Astrocyte (in vitro differentiated cells and primary cell): ENCODE results near the gene RNF217.

Source experiments
- EZH2 ChIP-seq: IDR thresholded peaks from 2 replicates; pipeline ENCODE4 v1.6.1; 2012; ENCODE audit warnings: mild to moderate bottlenecking, low read length, inconsistent platforms; ENCODE audit not compliant: insufficient read depth
- TF ChIP-seq, protein P1 (sequence below): IDR thresholded peaks from 2 replicates; pipeline ENCODE4 v1.5.1; 2011; ENCODE audit warnings: low read depth, mild to moderate bottlenecking, inconsistent platforms, low read length, moderate library complexity; ENCODE audit not compliant: insufficient read depth

DNA sequence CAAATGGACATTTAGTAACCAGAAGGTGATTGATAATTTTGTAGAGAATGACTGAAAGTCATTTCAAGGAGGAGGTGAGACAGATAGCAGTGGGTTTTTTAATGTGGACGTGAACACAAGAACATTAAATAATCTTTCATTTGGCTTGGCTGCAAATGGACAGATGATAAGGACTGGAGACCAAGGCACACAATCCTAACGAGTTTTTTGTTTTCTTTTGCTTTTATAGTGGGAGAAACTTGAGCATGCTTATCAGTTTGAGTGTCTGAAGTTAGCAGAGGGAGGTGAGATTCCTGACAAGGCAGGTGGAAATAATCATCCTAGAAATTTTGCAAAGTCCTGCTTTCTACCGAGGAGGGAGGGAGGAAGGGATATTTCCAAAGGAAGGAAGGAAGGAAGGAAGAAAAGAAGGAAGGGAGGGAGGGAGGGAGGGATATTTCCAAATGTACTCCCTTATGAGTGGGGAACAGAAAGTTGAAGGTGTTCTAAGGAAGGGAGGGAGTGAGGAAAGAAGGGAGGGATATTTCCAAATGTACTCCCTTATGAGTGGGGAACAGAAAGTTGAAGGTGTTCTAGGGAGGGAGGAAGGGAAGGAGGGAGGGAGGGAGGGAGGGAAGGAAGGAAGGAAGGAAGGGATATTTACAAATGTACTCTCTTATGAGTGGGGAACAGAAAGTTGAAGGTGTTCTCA lies 63.1 kb downstream of the RNF217 start:
- TF ChIP-seq, protein P1, sequence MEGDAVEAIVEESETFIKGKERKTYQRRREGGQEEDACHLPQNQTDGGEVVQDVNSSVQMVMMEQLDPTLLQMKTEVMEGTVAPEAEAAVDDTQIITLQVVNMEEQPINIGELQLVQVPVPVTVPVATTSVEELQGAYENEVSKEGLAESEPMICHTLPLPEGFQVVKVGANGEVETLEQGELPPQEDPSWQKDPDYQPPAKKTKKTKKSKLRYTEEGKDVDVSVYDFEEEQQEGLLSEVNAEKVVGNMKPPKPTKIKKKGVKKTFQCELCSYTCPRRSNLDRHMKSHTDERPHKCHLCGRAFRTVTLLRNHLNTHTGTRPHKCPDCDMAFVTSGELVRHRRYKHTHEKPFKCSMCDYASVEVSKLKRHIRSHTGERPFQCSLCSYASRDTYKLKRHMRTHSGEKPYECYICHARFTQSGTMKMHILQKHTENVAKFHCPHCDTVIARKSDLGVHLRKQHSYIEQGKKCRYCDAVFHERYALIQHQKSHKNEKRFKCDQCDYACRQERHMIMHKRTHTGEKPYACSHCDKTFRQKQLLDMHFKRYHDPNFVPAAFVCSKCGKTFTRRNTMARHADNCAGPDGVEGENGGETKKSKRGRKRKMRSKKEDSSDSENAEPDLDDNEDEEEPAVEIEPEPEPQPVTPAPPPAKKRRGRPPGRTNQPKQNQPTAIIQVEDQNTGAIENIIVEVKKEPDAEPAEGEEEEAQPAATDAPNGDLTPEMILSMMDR: no peak
- TF ChIP-seq EZH2: no peak
